ENCODE measurements around the gene DNAAF5. TPM values are rescaled to one million over a fixed set of nuclear protein-coding genes. Genes with fewer than 3 reads are reported as not detected.

The DNAAF5 gene
- total and polyA plus RNA-seq, 2 of the 13 experiments (the other 11 are each of a cell fraction or from before 2014, with no cell fraction given): 11.9 to 21.5 TPM

DNA sequence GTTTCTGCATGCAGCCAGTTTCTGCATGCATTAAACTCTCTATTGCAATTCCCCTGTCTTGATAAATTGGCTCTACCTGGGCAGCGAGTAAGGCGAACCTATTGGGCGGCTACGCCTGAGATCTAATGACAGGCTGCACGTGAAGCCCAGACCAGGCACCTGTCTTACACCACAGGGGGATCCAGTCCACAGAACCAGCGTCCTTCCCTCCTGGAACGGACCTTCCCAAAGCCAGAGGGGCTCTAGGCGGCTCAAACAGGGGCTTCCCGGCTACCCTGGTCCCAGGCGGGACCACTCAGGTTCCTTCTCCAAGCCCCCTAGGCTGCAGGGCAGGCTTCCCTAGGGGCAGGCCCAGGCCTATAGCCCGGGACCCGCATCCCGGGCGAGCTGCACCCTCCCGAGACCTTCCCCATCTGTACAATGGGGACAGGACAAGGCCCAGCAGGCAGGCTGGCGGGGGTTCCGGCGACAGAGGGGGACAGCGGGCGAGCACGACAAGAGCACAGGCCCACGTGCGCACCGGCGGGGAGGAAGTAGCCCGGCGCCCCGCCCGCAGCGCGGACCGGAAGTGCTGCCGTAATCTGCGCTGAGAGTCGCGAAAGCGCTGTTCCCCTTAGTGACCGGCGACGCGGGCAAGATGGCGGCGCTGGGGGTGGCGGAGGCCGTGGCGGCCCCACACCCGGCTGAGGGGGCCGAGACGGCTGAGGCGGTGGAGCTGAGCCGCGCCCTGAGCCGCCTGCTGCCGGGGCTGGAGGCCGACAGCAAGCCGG lies at the start of gene DNAAF5 (continued):
- TF ChIP-seq, protein P1, sequence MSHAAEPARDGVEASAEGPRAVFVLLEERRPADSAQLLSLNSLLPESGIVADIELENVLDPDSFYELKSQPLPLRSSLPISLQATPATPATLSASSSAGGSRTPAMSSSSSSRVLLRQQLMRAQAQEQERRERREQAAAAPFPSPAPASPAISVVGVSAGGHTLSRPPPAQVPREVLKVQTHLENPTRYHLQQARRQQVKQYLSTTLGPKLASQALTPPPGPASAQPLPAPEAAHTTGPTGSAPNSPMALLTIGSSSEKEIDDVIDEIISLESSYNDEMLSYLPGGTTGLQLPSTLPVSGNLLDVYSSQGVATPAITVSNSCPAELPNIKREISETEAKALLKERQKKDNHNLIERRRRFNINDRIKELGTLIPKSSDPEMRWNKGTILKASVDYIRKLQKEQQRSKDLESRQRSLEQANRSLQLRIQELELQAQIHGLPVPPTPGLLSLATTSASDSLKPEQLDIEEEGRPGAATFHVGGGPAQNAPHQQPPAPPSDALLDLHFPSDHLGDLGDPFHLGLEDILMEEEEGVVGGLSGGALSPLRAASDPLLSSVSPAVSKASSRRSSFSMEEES (CRISPR knock-in tag; IDR thresholded peaks at IDR 0.05): peak; percentile 63; the same call in 1 of the 2 replicates
- no peak for TF ChIP-seq IKZF1 (IDR thresholded peaks at IDR 0.05)
- TF ChIP-seq ZNF672 (CRISPR knock-in tag; IDR thresholded peaks at IDR 0.05): no peak
- no peak for TF ChIP-seq CEBPG (CRISPR knock-in tag; IDR thresholded peaks at IDR 0.05)
- TF ChIP-seq CBFB (CRISPR knock-in tag; IDR thresholded peaks at IDR 0.05): peak; percentile 74; the same call in 1 of the 2 replicates
- no peak for TF ChIP-seq TP53 (CRISPR knock-in tag; conservative IDR thresholded peaks at IDR 0.05)
- peak; percentile 92 for TF ChIP-seq TFDP2 (CRISPR knock-in tag; IDR thresholded peaks at IDR 0.05)
- TF ChIP-seq FOXA1 (IDR thresholded peaks at IDR 0.05): no peak
- TF ChIP-seq FOXA1 (CRISPR knock-in tag; IDR thresholded peaks at IDR 0.05): 0 out of 2 replicates have a peak, but pooled peaks have one; percentile 10
- 0 out of 2 replicates have a peak, but pooled peaks have one; percentile 57 for TF ChIP-seq ZNF841 (CRISPR knock-in tag; IDR thresholded peaks at IDR 0.05; ENCODE audit: borderline replicate concordance)
- TF ChIP-seq SIN3B (IDR thresholded peaks at IDR 0.05; ENCODE audit: low read length): peak; percentile 54
- 0 out of 2 replicates have a peak, but pooled peaks have one; percentile 82 for TF ChIP-seq HOXA5 (CRISPR knock-in tag; IDR thresholded peaks at IDR 0.05)
- TF ChIP-seq, protein P2, sequence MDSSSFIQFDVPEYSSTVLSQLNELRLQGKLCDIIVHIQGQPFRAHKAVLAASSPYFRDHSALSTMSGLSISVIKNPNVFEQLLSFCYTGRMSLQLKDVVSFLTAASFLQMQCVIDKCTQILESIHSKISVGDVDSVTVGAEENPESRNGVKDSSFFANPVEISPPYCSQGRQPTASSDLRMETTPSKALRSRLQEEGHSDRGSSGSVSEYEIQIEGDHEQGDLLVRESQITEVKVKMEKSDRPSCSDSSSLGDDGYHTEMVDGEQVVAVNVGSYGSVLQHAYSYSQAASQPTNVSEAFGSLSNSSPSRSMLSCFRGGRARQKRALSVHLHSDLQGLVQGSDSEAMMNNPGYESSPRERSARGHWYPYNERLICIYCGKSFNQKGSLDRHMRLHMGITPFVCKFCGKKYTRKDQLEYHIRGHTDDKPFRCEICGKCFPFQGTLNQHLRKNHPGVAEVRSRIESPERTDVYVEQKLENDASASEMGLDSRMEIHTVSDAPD (CRISPR knock-in tag; IDR thresholded peaks at IDR 0.05): 0 out of 2 replicates have a peak, but pooled peaks have one; percentile 26
- TF ChIP-seq SOX13 (IDR thresholded peaks at IDR 0.05): no peak
- peak in 1 of 2 experiments; percentile 28; a peak in 1 of 4 replicates for TF ChIP-seq SOX13 (CRISPR knock-in tag; conservative IDR thresholded peaks at IDR 0.05 in 1 of 2, IDR thresholded peaks at IDR 0.05 in 1 of 2)
- TF ChIP-seq NR2F6 (IDR thresholded peaks at IDR 0.05): no peak
- TF ChIP-seq NR2F6 (CRISPR knock-in tag; IDR thresholded peaks at IDR 0.05): 0 out of 2 replicates have a peak, but pooled peaks have one; percentile 26
- TF ChIP-seq, protein P3, sequence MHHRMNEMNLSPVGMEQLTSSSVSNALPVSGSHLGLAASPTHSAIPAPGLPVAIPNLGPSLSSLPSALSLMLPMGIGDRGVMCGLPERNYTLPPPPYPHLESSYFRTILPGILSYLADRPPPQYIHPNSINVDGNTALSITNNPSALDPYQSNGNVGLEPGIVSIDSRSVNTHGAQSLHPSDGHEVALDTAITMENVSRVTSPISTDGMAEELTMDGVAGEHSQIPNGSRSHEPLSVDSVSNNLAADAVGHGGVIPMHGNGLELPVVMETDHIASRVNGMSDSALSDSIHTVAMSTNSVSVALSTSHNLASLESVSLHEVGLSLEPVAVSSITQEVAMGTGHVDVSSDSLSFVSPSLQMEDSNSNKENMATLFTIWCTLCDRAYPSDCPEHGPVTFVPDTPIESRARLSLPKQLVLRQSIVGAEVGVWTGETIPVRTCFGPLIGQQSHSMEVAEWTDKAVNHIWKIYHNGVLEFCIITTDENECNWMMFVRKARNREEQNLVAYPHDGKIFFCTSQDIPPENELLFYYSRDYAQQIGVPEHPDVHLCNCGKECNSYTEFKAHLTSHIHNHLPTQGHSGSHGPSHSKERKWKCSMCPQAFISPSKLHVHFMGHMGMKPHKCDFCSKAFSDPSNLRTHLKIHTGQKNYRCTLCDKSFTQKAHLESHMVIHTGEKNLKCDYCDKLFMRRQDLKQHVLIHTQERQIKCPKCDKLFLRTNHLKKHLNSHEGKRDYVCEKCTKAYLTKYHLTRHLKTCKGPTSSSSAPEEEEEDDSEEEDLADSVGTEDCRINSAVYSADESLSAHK (CRISPR knock-in tag; IDR thresholded peaks at IDR 0.05; ENCODE audit: borderline replicate concordance): no peak
- peak; percentile 62 for TF ChIP-seq RBM39 (IDR thresholded peaks at IDR 0.05; ENCODE audit: low read depth, low read length, poor library complexity, severe bottlenecking)
- peak; percentile 80; the same call in 1 of the 2 replicates for TF ChIP-seq KLF6 (CRISPR knock-in tag; IDR thresholded peaks at IDR 0.05)
- TF ChIP-seq, protein P4, sequence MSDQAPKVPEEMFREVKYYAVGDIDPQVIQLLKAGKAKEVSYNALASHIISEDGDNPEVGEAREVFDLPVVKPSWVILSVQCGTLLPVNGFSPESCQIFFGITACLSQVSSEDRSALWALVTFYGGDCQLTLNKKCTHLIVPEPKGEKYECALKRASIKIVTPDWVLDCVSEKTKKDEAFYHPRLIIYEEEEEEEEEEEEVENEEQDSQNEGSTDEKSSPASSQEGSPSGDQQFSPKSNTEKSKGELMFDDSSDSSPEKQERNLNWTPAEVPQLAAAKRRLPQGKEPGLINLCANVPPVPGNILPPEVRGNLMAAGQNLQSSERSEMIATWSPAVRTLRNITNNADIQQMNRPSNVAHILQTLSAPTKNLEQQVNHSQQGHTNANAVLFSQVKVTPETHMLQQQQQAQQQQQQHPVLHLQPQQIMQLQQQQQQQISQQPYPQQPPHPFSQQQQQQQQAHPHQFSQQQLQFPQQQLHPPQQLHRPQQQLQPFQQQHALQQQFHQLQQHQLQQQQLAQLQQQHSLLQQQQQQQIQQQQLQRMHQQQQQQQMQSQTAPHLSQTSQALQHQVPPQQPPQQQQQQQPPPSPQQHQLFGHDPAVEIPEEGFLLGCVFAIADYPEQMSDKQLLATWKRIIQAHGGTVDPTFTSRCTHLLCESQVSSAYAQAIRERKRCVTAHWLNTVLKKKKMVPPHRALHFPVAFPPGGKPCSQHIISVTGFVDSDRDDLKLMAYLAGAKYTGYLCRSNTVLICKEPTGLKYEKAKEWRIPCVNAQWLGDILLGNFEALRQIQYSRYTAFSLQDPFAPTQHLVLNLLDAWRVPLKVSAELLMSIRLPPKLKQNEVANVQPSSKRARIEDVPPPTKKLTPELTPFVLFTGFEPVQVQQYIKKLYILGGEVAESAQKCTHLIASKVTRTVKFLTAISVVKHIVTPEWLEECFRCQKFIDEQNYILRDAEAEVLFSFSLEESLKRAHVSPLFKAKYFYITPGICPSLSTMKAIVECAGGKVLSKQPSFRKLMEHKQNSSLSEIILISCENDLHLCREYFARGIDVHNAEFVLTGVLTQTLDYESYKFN (CRISPR knock-in tag; conservative IDR thresholded peaks at IDR 0.05): peak; percentile 30; the same call in 1 of the 2 replicates

Data from HepG2 (cell line).